Stomach (tissue), 9 donors: ENCODE data around the gene PLCB1. TPM values are rescaled to one million over a fixed set of nuclear protein-coding genes. Genes with fewer than 3 reads are reported as not detected.

ENCODE experiments used
- DNase-seq, 2 donors: peaks; one replicate each; pipeline versions ENCODE4 v3.0.0 to v3.0.0-alpha.2; 2013 to 2019
- H3K27ac ChIP-seq, 5 donors: fragments of 200-600 bp in 4 of 5; sonication (generic) in 4 of 5; one replicate each; pipeline ENCODE4 v1.5.1; 2013 to 2019; ENCODE audit warnings: mild to moderate bottlenecking in 1 of 5, moderate library complexity in 1 of 5
- H3K27me3 ChIP-seq, 3 donors: fragments of 200-600 bp; sonication (generic); one replicate each; pipeline ENCODE4 v1.5.1; 2017 to 2019; ENCODE audit warnings: mixed run types in 1 of 3
- H3K36me3 ChIP-seq, 4 donors: fragments of 200-600 bp; sonication (generic); 1 replicate in 3 of 4; 2 replicates in 1 of 4; pipeline ENCODE4 v1.5.1; 2016 to 2019
- H3K4me1 ChIP-seq, 4 donors: fragments of 200-600 bp; sonication (generic); one replicate each; pipeline ENCODE4 v1.5.1; 2016 to 2019
- H3K4me3 ChIP-seq, 4 donors: fragments of 200-600 bp; sonication (generic) in 3 of 4; one replicate each; pipeline ENCODE4 v1.5.1; 2016 to 2019; ENCODE audit warnings: mild to moderate bottlenecking in 1 of 4
- H3K9me3 ChIP-seq, 4 donors: fragments of 200-600 bp; sonication (generic); one replicate each; pipeline ENCODE4 v1.5.1; 2016 to 2019
- EP300 ChIP-seq: sonication (generic); formaldehyde crosslinking; IDR thresholded peaks from one replicate; pipeline ENCODE4 v1.6.1; 2017; ENCODE audit warnings: antibody characterized with exemption
- POLR2A ChIP-seq, 4 donors: fragments of 450-650 bp; IDR thresholded peaks; one replicate each; pipeline ENCODE4 v1.6.1; 2016; ENCODE audit warnings: antibody characterized with exemption in 4 of 4, control low read depth in 2 of 4, mild to moderate bottlenecking in 1 of 4, moderate library complexity in 1 of 4
- POLR2AphosphoS5 ChIP-seq, 3 donors: sonication (generic); formaldehyde crosslinking; IDR thresholded peaks; one replicate each; pipeline ENCODE4 v1.6.1; 2016; ENCODE audit warnings: antibody characterized with exemption in 3 of 3
- WGBS, 5 donors: extraction: QIAGEN DNeasy Blood & Tissue Kit in 3 of 5; methylation state at CpG; one replicate each; pipeline versions ENCODE4 v1.1.5 to v1.1.7; 2013 to 2018; 5-methylcytosine and 5-hydroxymethylcytosine counted together
- intact Hi-C: fragments of 100-400 bp; cut with DNase I; formaldehyde crosslinking; loops from one replicate; pipeline ENCODE4 v1.15.1; 2023; ENCODE audit warnings: low total_unique reads
- polyA plus RNA-seq, 3 donors: library from polyadenylated mRNA; stranded (reverse); fragments of 200-250 nt; gene quantifications; one replicate each; pipeline ENCODE4 v1.2.3, GENCODE V29; 2013
- total RNA-seq, 5 donors: library from RNA; depleted of rRNA; stranded (reverse); fragments of >200 nt; gene quantifications; one replicate each; pipeline versions ENCODE4 v1.1.0 to v1.2.3, GENCODE V29; 2014 to 2016
- TF ChIP-seq, protein P1 (sequence below), 7 experiments: fragments of 450-650 bp in 4 of 7; fragments of 200-600 bp in 3 of 7; sonication (generic) in 3 of 7; IDR thresholded peaks; one replicate each; pipeline ENCODE4 v1.5.1; 2016 to 2019; ENCODE audit warnings: antibody characterized with exemption in 7 of 7, control low read depth in 2 of 7, mild to moderate bottlenecking in 1 of 7
- donor health status: healthy with polysubstance abuse.
- donor health status: Bipolar disorder and iron deficiency.
- donor health status: healthy.

Gene PLCB1
- total and polyA plus RNA-seq, 8 donors: 4.1 to 66.5 (median 11.7) TPM

- H3K36me3 ChIP-seq: no peaks in the 10 kb centered on the region
- 77 to 93% (median 83%) methylated on average over 7 of the region's 7 CpGs for WGBS, 5 donors
- no peak overlapping the region for H3K4me3 ChIP-seq
- TF ChIP-seq POLR2A (IDR thresholded peaks at IDR 0.05) (no peak), POLR2AphosphoS5 (IDR thresholded peaks at IDR 0.05) (no peak), EP300 (no peak)
- TF ChIP-seq, protein P1, sequence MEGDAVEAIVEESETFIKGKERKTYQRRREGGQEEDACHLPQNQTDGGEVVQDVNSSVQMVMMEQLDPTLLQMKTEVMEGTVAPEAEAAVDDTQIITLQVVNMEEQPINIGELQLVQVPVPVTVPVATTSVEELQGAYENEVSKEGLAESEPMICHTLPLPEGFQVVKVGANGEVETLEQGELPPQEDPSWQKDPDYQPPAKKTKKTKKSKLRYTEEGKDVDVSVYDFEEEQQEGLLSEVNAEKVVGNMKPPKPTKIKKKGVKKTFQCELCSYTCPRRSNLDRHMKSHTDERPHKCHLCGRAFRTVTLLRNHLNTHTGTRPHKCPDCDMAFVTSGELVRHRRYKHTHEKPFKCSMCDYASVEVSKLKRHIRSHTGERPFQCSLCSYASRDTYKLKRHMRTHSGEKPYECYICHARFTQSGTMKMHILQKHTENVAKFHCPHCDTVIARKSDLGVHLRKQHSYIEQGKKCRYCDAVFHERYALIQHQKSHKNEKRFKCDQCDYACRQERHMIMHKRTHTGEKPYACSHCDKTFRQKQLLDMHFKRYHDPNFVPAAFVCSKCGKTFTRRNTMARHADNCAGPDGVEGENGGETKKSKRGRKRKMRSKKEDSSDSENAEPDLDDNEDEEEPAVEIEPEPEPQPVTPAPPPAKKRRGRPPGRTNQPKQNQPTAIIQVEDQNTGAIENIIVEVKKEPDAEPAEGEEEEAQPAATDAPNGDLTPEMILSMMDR (IDR thresholded peaks at IDR 0.05): no peak
- H3K27me3 ChIP-seq: no peaks in the 10 kb centered on the region
- peaks cover 0 to 17% (median 8%) of the 10 kb centered on the region in 4 donors for H3K4me1 ChIP-seq
- no peak overlapping the region for H3K27ac ChIP-seq
- intact Hi-C loops: no loop called here
- no peak for DNase-seq
- H3K9me3 ChIP-seq: no peaks in the 10 kb centered on the region
Observed at GRCh38 chr20:8487696-8488095, 355.6 kb downstream of the PLCB1 start.

DNA sequence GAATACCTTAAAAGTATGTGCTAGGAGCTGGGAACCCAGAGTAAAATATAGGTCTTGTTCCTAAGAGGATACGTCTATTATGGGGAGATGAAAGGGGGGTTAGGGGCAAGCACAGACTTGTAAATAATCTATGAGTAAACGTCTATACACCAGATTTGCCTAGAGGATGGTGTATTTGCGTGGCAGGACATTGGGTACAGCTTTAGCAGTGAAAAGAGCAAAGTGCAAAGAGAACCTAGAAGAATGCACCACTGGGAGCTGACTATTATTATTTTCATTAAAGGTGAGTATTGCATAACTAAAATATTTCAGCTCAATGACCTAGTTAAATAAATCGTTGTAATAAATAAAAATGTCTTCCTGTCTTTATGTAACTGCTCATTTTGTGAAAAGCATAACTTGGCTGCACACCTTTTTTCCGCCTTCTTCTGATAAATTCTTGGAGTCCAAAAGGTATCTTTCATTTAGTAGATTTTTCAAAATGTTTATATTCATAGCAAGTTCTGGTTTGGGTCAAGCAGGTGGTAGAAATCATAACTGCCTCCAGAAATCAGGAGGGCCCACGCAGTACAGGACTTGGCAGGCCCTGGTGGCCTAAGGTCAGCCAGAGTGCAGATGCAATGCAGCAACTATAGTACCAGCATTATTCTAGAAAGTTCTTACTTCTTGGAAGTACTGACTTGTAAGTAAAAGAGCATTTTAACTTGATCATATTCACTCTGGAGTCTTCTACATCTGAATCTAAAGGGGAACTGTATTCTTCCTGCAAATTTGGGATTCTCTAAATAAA, 357.2 kb downstream of the PLCB1 start:
- TF ChIP-seq POLR2A (IDR thresholded peaks at IDR 0.05) (no peak), EP300 (no peak), POLR2AphosphoS5 (IDR thresholded peaks at IDR 0.05) (no peak)
- TF ChIP-seq, protein P1 (IDR thresholded peaks at IDR 0.05): no peak
- whole genome bisulfite sequencing, 5 donors: 68 to 80% (median 74%) methylated on average over 6 of the region's 6 CpGs

GRCh38 chr20:8490076-8490830, 358.2 kb downstream of the PLCB1 start:
- intact Hi-C loops: no loop called here
- no peaks in the 10 kb centered on the region for H3K27me3 ChIP-seq
- H3K27ac ChIP-seq: peak overlapping the region in 1 of 5 donors; percentile 3
- H3K9me3 ChIP-seq: no peaks in the 10 kb centered on the region
- TF ChIP-seq POLR2AphosphoS5 (IDR thresholded peaks at IDR 0.05): no peak
- TF ChIP-seq, protein P1 (IDR thresholded peaks at IDR 0.05): no peak
- H3K4me3 ChIP-seq: no peak overlapping the region
- no peak for DNase-seq
- no peaks in the 10 kb centered on the region for H3K36me3 ChIP-seq
- 68 to 81% (median 74%) methylated on average over 3 of the region's 3 CpGs for WGBS, 5 donors
- H3K4me1 ChIP-seq: peaks cover 0 to 29% (median 11%) of the 10 kb centered on the region in 4 donors

More for the DNA sequence above, 357.2 kb downstream of the PLCB1 start:
- Histone ChIP-seq H3K4me1 (peaks cover 0 to 21% (median 11%) of the 10 kb centered on the region in 4 donors), H3K4me3 (no peak overlapping the region), H3K27ac (peak overlapping the region in 1 of 5 donors; percentile 3), H3K9me3 (no peaks in the 10 kb centered on the region), H3K36me3 (no peaks in the 10 kb centered on the region), H3K27me3 (no peaks in the 10 kb centered on the region)
- intact Hi-C loops: no loop called here
- peak in 1 of 2 donors; percentile 57 for DNase-seq

DNA sequence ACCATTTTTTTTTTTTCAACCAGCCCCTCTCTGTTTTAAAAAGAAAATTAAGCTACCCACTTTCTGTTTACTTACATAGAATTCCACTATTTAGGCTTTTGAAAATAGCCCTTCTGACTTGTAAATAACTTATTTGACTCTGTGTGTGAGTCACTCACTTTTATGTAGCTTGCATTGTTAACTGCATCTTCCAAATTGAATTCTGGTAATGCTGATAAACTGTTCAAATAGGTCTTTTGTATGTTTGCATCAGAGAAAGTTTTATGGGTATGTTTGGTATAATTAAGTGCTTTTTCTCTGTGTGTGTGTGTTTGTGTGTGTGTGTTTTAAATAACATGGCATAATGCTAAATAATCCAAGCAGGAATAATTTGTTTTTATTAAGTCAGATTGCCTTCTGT, 360.1 kb downstream of the PLCB1 start:
- H3K36me3 ChIP-seq: no peaks in the 10 kb centered on the region
- intact Hi-C loops: no loop called here
- no peak for DNase-seq
- H3K27ac ChIP-seq: no peak overlapping the region
- no peaks in the 10 kb centered on the region for H3K9me3 ChIP-seq
- H3K4me1 ChIP-seq: peaks cover 0 to 29% (median 11%) of the 10 kb centered on the region in 4 donors
- no peaks in the 10 kb centered on the region for H3K27me3 ChIP-seq
- no peak overlapping the region for H3K4me3 ChIP-seq
- TF ChIP-seq EP300: no peak
- TF ChIP-seq POLR2A (IDR thresholded peaks at IDR 0.05): no peak
- TF ChIP-seq, protein P1 (IDR thresholded peaks at IDR 0.05): no peak
- no peak for TF ChIP-seq POLR2AphosphoS5 (IDR thresholded peaks at IDR 0.05)
